Activated CD4-positive, alpha-beta T cell treated with anti-CD3 and anti-CD28 coated beads, Interleukin-2, amount 10 ng/mL, durations not matched to agents 7 days and 5 days (primary cell): ENCODE measurements around the gene GTF2H3. TPM values are rescaled to one million over a fixed set of nuclear protein-coding genes. Genes with fewer than 3 reads are reported as not detected.

Experiments
- CTCF ChIA-PET: fragments of 350-600 bp; sonication (Branson Sonifier 250); formaldehyde crosslinking; loops from one replicate; lab custom pipeline; 2021; ENCODE audit warnings: antibody characterized with exemption; lab: Charles Lee
- POLR2A ChIA-PET: fragments of 350-600 bp; sonication (Branson Sonifier 250); formaldehyde crosslinking; loops from one replicate; lab custom pipeline; 2021; ENCODE audit warnings: antibody characterized with exemption; lab: Charles Lee
- DNase-seq: peaks from one replicate; pipeline ENCODE4 v3.0.0-alpha.2; 2020
- H3K27ac Mint-ChIP-seq: one replicate; pipeline ENCODE4 v1.8.0; 2021; ENCODE audit warnings: mild to moderate bottlenecking, moderate library complexity, mixed read lengths
- H3K27me3 Mint-ChIP-seq: one replicate; pipeline ENCODE4 v1.8.0; 2021; ENCODE audit warnings: mixed read lengths
- H3K36me3 Mint-ChIP-seq: one replicate; pipeline ENCODE4 v1.8.0; 2021; ENCODE audit warnings: low read depth, mixed read lengths
- H3K4me1 Mint-ChIP-seq: one replicate; pipeline ENCODE4 v1.8.0; 2021; ENCODE audit warnings: mixed read lengths
- H3K4me3 Mint-ChIP-seq: one replicate; pipeline ENCODE4 v1.8.0; 2021; ENCODE audit warnings: mild to moderate bottlenecking, moderate library complexity, mixed read lengths
- H3K9me3 Mint-ChIP-seq: one replicate; pipeline ENCODE4 v1.8.0; 2021; ENCODE audit warnings: mixed read lengths
- total RNA-seq, 2 experiments: library from RNA; stranded (reverse); gene quantifications; one replicate each; pipeline ENCODE4 v1.2.3, GENCODE V29; 2021

The GTF2H3 gene
- total RNA-seq, 2 experiments from 2014 or later: 46.7 to 47.8 TPM

DNA sequence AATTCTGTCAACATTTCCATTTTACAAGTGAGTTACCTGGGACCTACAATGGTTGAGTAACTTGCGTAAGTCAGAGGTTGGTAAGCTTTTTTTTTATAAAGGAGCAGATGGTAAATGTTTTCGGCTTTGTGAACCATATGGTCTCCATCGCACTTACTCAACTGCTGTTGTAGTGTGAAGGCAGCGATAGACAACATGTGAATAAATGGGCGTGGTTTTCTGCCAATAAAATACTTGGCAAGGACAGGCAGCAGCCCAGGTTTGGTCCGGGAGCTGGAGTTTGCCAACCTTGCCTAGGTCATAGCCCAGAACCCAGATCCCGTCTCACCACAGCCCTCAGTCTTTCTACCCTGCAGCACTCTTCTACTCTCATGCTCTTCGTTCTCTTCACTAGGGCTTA is 25.4 kb upstream of the GTF2H3 start:
- ChIA-PET POLR2A (interaction anchor here (1.0 kb wide), 1 partner anchor 13 kb away, joined by 3 read pairs; no protein-coding TSS in a partner anchor), CTCF (interaction anchor here (1.6 kb wide), 1 partner anchor 10 kb away, joined by 3 read pairs; no protein-coding TSS in a partner anchor)
- H3K36me3 Mint-ChIP-seq: peaks cover 63% of the 10 kb centered on the region

DNA sequence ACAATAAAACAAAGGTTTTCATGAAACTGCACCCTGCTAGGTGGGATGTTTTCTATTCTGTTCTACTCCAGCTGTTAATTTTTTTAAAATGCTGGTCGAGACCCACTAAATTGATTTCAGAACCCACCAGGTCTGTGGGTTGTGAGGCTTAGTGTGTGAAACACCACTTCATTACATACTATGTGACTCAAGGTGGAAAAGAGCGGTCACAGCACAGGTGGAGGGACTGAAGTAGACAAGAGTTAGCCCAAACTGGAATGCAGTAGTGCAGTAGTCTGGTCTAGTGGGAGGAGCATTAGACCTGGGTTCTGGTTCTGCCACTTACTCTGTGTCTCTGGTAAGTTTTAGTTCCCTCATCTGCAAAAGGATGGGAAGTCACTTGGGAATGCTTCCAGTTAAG is 19.5 kb upstream of the GTF2H3 start:
- POLR2A ChIA-PET: interaction anchor here (0.6 kb wide), 1 partner anchor 285 kb away, joined by 4 read pairs; no protein-coding TSS in a partner anchor
- no peaks in the 10 kb centered on the region for H3K9me3 Mint-ChIP-seq
- no peak for DNase-seq
- CTCF ChIA-PET: no interaction called here
- H3K36me3 Mint-ChIP-seq: peaks cover 70% of the 10 kb centered on the region
- no peak overlapping the region for H3K27ac Mint-ChIP-seq
- H3K4me1 Mint-ChIP-seq: peaks cover 4% of the 10 kb centered on the region
- no peaks in the 10 kb centered on the region for H3K27me3 Mint-ChIP-seq
- H3K4me3 Mint-ChIP-seq: no peak overlapping the region

More for the DNA sequence above, 25.4 kb upstream of the GTF2H3 start:
- H3K27ac Mint-ChIP-seq: no peak overlapping the region
- H3K9me3 Mint-ChIP-seq: no peaks in the 10 kb centered on the region
- no peak for DNase-seq
- H3K4me1 Mint-ChIP-seq: peaks cover 21% of the 10 kb centered on the region
- no peaks in the 10 kb centered on the region for H3K27me3 Mint-ChIP-seq
- H3K4me3 Mint-ChIP-seq: no peak overlapping the region

DNA sequence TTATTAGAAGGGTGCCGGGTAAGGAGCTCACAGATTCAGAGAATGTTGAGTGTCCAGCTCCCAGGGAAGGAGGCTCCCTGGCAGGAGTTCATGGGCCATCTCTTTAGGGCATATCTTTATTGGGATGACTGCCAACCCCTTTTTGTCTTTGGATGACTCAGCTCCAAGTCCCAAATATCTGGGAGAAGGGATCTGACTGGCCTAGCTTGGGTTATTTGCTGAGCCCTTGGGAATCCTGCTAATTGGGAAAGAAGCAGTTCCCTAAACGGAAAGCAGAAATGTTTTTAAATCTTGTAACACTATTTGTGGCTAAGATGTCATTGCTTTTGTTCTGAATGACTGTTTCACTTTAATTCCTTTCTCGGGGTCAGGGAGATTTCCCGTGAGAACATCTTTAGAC is 19.1 kb upstream of the GTF2H3 start:
- H3K36me3 Mint-ChIP-seq: peaks cover 69% of the 10 kb centered on the region
- POLR2A ChIA-PET: interaction anchor here (0.6 kb wide), 1 partner anchor 285 kb away, joined by 4 read pairs; no protein-coding TSS in a partner anchor
- no peaks in the 10 kb centered on the region for H3K27me3 Mint-ChIP-seq
- CTCF ChIA-PET: no interaction called here
- H3K27ac Mint-ChIP-seq: no peak overlapping the region
- DNase-seq: no peak
- no peaks in the 10 kb centered on the region for H3K9me3 Mint-ChIP-seq
- H3K4me1 Mint-ChIP-seq: peaks cover 4% of the 10 kb centered on the region
- H3K4me3 Mint-ChIP-seq: no peak overlapping the region

DNA sequence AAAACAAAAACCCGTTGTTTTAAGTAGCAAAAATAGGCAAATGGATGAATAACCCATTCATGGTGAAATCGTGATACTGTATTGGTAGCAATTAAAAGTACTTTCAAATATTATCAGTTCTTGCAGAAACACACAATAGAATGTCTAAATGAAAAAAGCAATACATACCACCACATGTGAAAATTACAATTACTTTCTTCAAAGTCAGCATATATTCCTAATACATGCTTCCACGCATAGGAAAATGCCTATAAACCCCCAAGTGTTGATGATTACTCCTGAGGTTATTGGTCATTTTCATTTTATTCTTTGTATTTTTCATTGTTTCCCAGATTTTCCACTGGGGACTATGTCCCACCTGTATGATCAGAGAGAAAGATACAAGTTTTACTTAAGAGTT is 16.5 kb upstream of the GTF2H3 start:
- POLR2A ChIA-PET: no interaction called here
- peaks cover 70% of the 10 kb centered on the region for H3K36me3 Mint-ChIP-seq

DNA sequence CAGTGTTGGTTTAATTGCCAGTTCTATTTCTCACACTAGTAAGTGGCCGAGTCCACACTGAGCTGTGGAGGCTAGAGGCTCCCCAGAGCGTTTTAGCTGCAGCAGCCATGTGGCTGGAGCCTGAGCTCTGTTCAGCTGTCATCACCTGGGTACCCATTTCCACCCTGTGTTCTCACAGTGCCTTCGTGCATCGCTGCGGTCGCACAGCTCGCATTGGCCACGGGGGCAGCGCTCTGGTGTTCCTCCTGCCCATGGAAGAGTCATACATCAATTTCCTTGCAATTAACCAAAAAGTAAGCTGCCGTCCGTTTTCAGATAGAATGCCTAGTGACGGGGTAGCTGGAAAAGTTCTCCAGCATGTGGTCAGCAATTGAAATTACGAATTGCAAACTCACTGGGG is 16.0 kb upstream of the GTF2H3 start:
- Mint-ChIP-seq H3K27me3 (no peaks in the 10 kb centered on the region), H3K9me3 (no peaks in the 10 kb centered on the region), H3K4me1 (peaks cover 4% of the 10 kb centered on the region), H3K4me3 (no peak overlapping the region), H3K36me3 (peaks cover 70% of the 10 kb centered on the region), H3K27ac (no peak overlapping the region)
- ChIA-PET CTCF (interaction anchor here (0.6 to 3.1 kb wide), 5 partner anchors 10 to 296 kb away, joined by 3 to 10 read pairs (median 6); partner anchors contain the start of gene DDX55), POLR2A (no interaction called here)
- DNase-seq: no peak

More for the DNA sequence above, 16.5 kb upstream of the GTF2H3 start:
- H3K27ac Mint-ChIP-seq: no peak overlapping the region
- no peak for DNase-seq
- H3K4me1 Mint-ChIP-seq: peaks cover 4% of the 10 kb centered on the region
- no peaks in the 10 kb centered on the region for H3K9me3 Mint-ChIP-seq
- H3K27me3 Mint-ChIP-seq: no peaks in the 10 kb centered on the region
- H3K4me3 Mint-ChIP-seq: no peak overlapping the region
- CTCF ChIA-PET: interaction anchor here (0.6 to 3.1 kb wide), 3 partner anchors 11 to 296 kb away, joined by 3 to 10 read pairs (median 7); partner anchors contain the start of gene DDX55

DNA sequence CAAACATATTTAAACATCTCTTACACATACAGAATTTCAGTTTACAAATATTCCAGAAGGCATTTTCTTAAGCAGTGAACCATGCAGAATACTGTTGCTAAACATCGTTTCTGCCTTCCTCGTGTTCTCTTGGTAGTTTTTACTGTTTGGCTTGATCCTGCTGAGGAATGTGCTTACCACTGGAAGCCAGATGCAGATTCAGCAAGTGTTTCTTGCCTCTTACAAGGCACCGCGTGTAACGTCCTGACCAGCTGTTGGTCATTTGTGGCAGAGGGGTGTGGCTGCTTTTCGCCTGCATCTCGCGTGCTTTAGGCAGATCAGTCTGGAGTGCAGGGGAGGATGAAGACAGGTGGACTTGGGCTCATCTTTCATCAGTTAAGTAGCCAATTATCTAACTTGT is 12.5 kb upstream of the GTF2H3 start:
- Mint-ChIP-seq H3K27ac (no peak overlapping the region), H3K27me3 (no peaks in the 10 kb centered on the region), H3K36me3 (peaks cover 58% of the 10 kb centered on the region), H3K4me3 (no peak overlapping the region), H3K4me1 (peaks cover 4% of the 10 kb centered on the region), H3K9me3 (no peaks in the 10 kb centered on the region)
- ChIA-PET CTCF (interaction anchor here (1.3 to 2.6 kb wide), 3 partner anchors 10 to 18 kb away, joined by 3 to 9 read pairs (median 8); partner anchors contain the start of gene DDX55), POLR2A (interaction anchor here (0.6 to 0.9 kb wide), 3 partner anchors 11 to 388 kb away, joined by 3 read pairs; partner anchors contain the start of genes MPHOSPH9 and MTRFR)
- DNase-seq: no peak

DNA sequence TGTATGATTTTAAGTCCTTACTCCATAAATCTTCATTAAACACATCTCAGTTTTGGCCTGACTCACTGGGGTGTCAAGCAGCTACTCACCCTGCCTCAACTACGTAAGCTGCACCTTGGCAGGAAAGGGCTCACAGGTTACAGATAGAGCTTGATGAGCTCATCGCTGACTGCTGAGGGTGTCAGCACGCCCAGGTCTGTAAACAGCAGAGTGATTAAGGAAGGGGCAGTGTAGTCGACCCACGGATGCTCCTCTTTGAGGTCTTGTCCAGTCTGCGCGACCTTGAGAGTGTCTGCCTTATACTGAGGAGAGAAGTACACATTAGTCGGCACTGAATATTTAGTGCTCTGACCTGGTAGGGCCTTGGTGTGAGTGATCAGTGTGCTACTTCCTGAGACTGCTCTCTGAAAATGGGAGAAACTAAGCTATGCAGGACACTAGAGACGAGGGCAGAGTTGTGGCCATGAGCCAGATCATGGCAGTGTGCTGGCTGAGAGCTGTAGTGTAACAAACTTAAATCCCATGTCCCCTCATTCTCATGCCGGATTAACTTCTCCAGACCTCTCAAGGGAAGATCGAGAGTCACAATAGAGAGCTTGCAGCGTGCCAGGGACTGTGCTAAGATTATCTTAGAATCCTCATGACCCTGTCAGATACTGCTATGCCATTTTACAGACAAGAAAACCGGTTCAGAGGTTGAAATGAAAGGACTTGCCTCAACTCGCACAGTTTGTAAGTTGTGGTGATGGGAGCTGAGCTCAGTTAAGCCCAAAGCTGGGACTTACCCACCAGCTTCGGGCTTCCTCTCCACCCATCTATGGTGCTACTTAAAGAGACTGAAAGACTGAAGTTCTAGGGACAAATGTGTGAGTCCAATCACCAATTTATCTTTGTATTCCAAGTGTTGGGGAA is 11.8 kb upstream of the GTF2H3 start:
- ChIA-PET POLR2A (interaction anchor here (0.9 kb wide), 2 partner anchors 13 to 389 kb away, joined by 3 read pairs; partner anchors contain the start of genes MPHOSPH9 and MTRFR), CTCF (interaction anchor here (1.3 to 2.6 kb wide), 4 partner anchors 10 to 140 kb away, joined by 3 to 9 read pairs (median 6); partner anchors contain the start of gene DDX55)
- Mint-ChIP-seq H3K36me3 (peaks cover 63% of the 10 kb centered on the region), H3K27me3 (no peaks in the 10 kb centered on the region), H3K4me1 (peaks cover 4% of the 10 kb centered on the region), H3K9me3 (no peaks in the 10 kb centered on the region), H3K4me3 (no peak overlapping the region), H3K27ac (no peak overlapping the region)
- DNase-seq: no peak

DNA sequence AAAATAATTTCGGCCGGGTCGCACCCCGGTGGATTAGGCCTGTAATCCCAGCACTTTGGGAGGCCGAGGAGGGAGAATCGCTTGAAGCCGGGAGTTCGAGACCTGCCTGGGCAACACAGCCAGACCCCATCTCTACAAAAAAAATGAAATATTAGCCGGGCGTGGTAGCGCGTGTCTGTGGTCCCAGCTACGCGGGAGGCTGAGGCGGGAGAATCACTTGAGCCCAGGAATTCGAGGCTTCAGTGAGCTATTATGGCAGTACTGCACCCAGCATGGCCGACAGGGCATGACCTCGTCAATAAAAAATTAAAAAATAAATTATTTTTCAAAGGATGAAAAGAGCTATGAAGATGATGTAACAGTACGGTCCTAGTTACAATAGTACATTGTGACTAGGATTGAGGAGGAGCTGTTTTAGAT is 523 bp downstream of the GTF2H3 start:
- DNase-seq: no peak
- Mint-ChIP-seq H3K4me3 (peak overlapping the region; percentile 90), H3K36me3 (peaks cover 23% of the 10 kb centered on the region), H3K4me1 (peaks cover 35% of the 10 kb centered on the region), H3K27me3 (no peaks in the 10 kb centered on the region), H3K9me3 (no peaks in the 10 kb centered on the region), H3K27ac (peak overlapping the region; percentile 99)
- CTCF ChIA-PET: interaction anchor here (0.6 to 0.9 kb wide), 3 partner anchors 15 to 224 kb away, joined by 3 to 4 read pairs (median 3); no protein-coding TSS in a partner anchor
- POLR2A ChIA-PET: no interaction called here

DNA sequence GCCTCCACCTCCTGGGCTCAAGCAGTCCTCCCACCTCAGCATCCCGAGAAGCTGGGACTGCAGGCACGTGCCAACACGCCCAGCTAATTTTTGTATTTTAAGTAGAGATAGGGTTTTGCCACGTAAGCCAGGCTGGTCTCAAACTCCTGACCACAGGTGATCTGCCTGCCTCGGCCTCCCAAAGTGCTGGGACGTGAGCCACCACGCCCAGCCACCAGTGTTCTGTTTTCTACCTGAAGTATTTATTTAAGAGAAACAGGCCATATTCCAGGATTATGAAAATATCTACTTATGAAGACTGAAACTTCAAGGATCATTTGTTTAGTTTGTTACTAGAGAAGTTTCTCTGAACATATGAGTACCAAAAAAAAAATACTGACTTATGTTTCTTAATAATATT is 10.3 kb downstream of the GTF2H3 start:
- no peaks in the 10 kb centered on the region for H3K27me3 Mint-ChIP-seq
- H3K27ac Mint-ChIP-seq: no peak overlapping the region
- ChIA-PET CTCF (interaction anchor here (1.6 to 1.7 kb wide), 2 partner anchors 16 to 25 kb away, joined by 4 to 5 read pairs; no protein-coding TSS in a partner anchor), POLR2A (no interaction called here)
- H3K36me3 Mint-ChIP-seq: peaks cover 21% of the 10 kb centered on the region
- H3K9me3 Mint-ChIP-seq: no peaks in the 10 kb centered on the region
- H3K4me3 Mint-ChIP-seq: no peak overlapping the region
- H3K4me1 Mint-ChIP-seq: peaks cover 2% of the 10 kb centered on the region
- no peak for DNase-seq

DNA sequence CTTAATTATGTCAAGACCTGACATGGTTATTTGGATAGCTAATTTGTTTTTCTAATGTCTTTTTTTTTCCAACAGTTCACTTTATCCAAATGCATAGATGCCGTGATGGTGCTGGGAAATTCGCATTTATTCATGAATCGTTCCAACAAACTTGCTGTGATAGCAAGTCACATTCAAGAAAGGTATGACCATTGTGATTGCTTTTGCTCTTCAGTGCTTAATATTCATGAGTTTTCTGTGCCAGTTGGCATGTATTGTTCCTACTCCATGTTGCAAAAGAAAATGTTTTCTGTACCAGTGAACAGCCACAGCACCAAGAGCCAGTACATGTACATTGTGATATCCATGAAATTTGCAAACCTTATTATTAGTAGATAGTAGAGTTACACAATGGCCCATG is 11.8 kb downstream of the GTF2H3 start:
- H3K9me3 Mint-ChIP-seq: no peaks in the 10 kb centered on the region
- no peaks in the 10 kb centered on the region for H3K27me3 Mint-ChIP-seq
- POLR2A ChIA-PET: no interaction called here
- DNase-seq: no peak
- no peak overlapping the region for H3K27ac Mint-ChIP-seq
- no peaks in the 10 kb centered on the region for H3K4me1 Mint-ChIP-seq
- CTCF ChIA-PET: interaction anchor here (1.1 to 1.4 kb wide), 3 partner anchors 9 to 51 kb away, joined by 3 to 4 read pairs (median 3); no protein-coding TSS in a partner anchor
- H3K4me3 Mint-ChIP-seq: no peak overlapping the region
- H3K36me3 Mint-ChIP-seq: peaks cover 21% of the 10 kb centered on the region

DNA sequence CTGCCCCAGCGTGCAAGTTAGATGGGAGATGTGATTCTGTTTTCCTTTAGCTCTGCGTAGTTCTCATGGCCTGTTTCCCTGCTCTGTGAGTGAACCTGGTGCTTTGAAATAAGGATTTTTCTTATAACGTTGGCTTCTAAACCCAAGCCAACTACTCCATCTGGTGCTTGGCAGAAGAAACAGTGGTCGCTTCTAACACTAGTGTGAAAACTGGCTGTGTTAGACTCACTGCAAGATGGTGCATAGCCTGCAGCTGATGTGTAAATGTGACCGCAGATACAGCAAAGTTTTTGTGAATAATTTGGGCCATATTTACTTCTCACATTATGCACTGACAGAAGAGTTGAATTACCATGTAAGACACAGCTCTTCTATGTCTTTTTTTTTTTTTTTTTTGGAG is 12.2 kb downstream of the GTF2H3 start:
- no peak overlapping the region for H3K27ac Mint-ChIP-seq
- ChIA-PET POLR2A (no interaction called here), CTCF (interaction anchor here (1.1 to 1.4 kb wide), 3 partner anchors 9 to 51 kb away, joined by 3 to 4 read pairs (median 3); no protein-coding TSS in a partner anchor)
- H3K9me3 Mint-ChIP-seq: no peaks in the 10 kb centered on the region
- no peak for DNase-seq
- H3K4me1 Mint-ChIP-seq: no peaks in the 10 kb centered on the region
- no peaks in the 10 kb centered on the region for H3K27me3 Mint-ChIP-seq
- H3K36me3 Mint-ChIP-seq: peaks cover 25% of the 10 kb centered on the region
- H3K4me3 Mint-ChIP-seq: no peak overlapping the region

DNA sequence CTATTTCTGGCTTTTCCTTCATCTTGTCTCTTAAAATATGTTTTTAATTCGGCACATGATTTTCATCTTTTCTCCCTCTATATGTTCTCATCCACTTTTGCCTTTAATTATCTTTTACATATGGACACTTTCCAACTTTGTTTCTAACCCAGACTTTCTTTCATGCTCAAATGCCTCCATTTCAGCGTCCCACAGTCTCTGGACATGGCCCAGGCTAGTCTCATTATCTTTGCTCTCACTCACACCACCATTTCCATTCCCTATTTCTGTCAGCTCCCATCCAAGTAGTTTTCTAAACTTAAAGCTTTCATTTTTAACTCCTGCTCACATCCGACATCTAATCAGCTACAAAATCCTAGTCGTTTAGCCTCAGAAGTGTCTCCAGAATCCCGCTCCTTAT is 14.8 kb downstream of the GTF2H3 start:
- ChIA-PET POLR2A (no interaction called here), CTCF (interaction anchor here (1.1 kb wide), 1 partner anchor 67 kb away, joined by 3 read pairs; no protein-coding TSS in a partner anchor)
- Mint-ChIP-seq H3K4me3 (no peak overlapping the region), H3K36me3 (peaks cover 35% of the 10 kb centered on the region), H3K9me3 (no peaks in the 10 kb centered on the region), H3K4me1 (no peaks in the 10 kb centered on the region), H3K27me3 (no peaks in the 10 kb centered on the region), H3K27ac (no peak overlapping the region)
- DNase-seq: no peak
